WTC11 (cell line): ENCODE measurements around the gene TSPAN17.

Source experiments
- CTCF ChIP-seq: fragments of 200-600 bp; IDR thresholded peaks from 2 replicates; pipeline ENCODE4 v1.8.0; 2022; ENCODE audit warnings: antibody characterized with exemption
- E2F5 ChIP-seq: sonication (generic); formaldehyde crosslinking; IDR thresholded peaks from 2 replicates; pipeline ENCODE4 v1.8.1; 2022; ENCODE audit warnings: mild to moderate bottlenecking, moderate library complexity, missing genetic modification reagents
- FOXJ3 ChIP-seq: sonication (generic); formaldehyde crosslinking; IDR thresholded peaks from 2 replicates; pipeline ENCODE4 v1.9.0; 2021; ENCODE audit warnings: missing genetic modification reagents, mild to moderate bottlenecking, borderline replicate concordance
- MAX ChIP-seq: sonication (generic); formaldehyde crosslinking; IDR thresholded peaks from 2 replicates; pipeline ENCODE4 v1.8.0; 2022; ENCODE audit warnings: mild to moderate bottlenecking, missing genetic modification reagents
- NR2C2 ChIP-seq: sonication (generic); formaldehyde crosslinking; IDR thresholded peaks from 2 replicates; pipeline ENCODE4 v1.8.0; 2022; ENCODE audit warnings: mild to moderate bottlenecking, missing genetic modification reagents
- PRDM15 ChIP-seq: sonication (generic); formaldehyde crosslinking; IDR thresholded peaks from 2 replicates; pipeline ENCODE4 v1.8.0; 2022; ENCODE audit warnings: missing genetic modification reagents
- RELA ChIP-seq: sonication (generic); formaldehyde crosslinking; IDR thresholded peaks from 2 replicates; pipeline ENCODE4 v1.8.1; 2022; ENCODE audit warnings: missing genetic modification reagents, mild to moderate bottlenecking, borderline replicate concordance
- SMAD3 ChIP-seq: sonication (generic); formaldehyde crosslinking; IDR thresholded peaks from 2 replicates; pipeline ENCODE4 v1.8.0; 2022; ENCODE audit warnings: missing genetic modification reagents, mild to moderate bottlenecking, borderline replicate concordance
- ZNF232 ChIP-seq: sonication (generic); formaldehyde crosslinking; IDR thresholded peaks from 2 replicates; pipeline ENCODE4 v1.8.0; 2022; ENCODE audit warnings: mild to moderate bottlenecking, missing genetic modification reagents
- ZNF512 ChIP-seq: sonication (generic); formaldehyde crosslinking; IDR thresholded peaks from 2 replicates; pipeline ENCODE4 v1.8.1; 2022; ENCODE audit warnings: missing genetic modification reagents, borderline replicate concordance
- ZSCAN18 ChIP-seq: fragments of 250-450 bp; sonication (Bioruptor Pico); IDR thresholded peaks from 2 replicates; pipeline ENCODE4 v2.1.2; 2022; ENCODE audit warnings: mild to moderate bottlenecking, moderate library complexity
- TF ChIP-seq, protein P1 (sequence below): sonication (generic); formaldehyde crosslinking; IDR thresholded peaks from 2 replicates; pipeline ENCODE4 v1.8.1; 2023; ENCODE audit warnings: mild to moderate bottlenecking, missing genetic modification reagents, moderate library complexity
- TF ChIP-seq, protein P2 (sequence below): sonication (generic); formaldehyde crosslinking; IDR thresholded peaks from 2 replicates; pipeline ENCODE4 v1.8.1; 2023; ENCODE audit warnings: mild to moderate bottlenecking, moderate library complexity, missing genetic modification reagents

DNA sequence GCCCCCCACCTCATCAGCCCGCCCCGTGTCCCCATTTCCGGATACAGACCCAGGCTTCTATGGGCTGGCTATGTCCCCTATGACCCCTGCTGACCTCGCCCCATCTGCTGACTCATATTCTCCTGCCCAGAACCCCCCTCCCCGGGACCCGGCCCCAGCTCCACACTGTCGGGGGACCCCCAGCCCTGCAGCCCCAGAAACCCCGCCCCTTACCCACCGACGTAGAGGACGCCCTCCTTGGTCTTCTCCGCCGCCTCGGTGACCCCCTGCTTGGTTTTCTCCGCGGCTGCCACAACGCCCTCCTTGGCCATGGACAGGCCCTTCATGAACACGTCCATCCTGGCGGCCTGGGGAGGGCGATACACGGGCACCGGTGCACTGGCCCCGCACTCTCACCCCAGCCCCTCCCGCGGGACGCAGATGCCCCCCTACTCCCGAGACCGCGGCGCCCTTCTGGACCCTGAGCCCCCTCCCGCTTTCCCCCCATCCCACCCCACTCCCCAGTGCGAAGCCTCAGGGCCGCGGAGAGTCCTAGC lies 17.9 kb upstream of the TSPAN17 start:
- TF ChIP-seq, protein P1, sequence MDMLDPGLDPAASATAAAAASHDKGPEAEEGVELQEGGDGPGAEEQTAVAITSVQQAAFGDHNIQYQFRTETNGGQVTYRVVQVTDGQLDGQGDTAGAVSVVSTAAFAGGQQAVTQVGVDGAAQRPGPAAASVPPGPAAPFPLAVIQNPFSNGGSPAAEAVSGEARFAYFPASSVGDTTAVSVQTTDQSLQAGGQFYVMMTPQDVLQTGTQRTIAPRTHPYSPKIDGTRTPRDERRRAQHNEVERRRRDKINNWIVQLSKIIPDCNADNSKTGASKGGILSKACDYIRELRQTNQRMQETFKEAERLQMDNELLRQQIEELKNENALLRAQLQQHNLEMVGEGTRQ (CRISPR knock-in tag) = no peak
- TF ChIP-seq CTCF (no peak), SMAD3 (CRISPR knock-in tag) (no peak), ZNF232 (CRISPR knock-in tag) (no peak), FOXJ3 (CRISPR knock-in tag) (no peak), PRDM15 (CRISPR knock-in tag) (no peak), MAX (CRISPR knock-in tag) (no peak), RELA (CRISPR knock-in tag) (no peak), ZNF512 (CRISPR knock-in tag) (no peak), NR2C2 (no peak), ZSCAN18 (CRISPR knock-in tag) (no peak), E2F5 (CRISPR knock-in tag) (no peak)
- TF ChIP-seq, protein P2, sequence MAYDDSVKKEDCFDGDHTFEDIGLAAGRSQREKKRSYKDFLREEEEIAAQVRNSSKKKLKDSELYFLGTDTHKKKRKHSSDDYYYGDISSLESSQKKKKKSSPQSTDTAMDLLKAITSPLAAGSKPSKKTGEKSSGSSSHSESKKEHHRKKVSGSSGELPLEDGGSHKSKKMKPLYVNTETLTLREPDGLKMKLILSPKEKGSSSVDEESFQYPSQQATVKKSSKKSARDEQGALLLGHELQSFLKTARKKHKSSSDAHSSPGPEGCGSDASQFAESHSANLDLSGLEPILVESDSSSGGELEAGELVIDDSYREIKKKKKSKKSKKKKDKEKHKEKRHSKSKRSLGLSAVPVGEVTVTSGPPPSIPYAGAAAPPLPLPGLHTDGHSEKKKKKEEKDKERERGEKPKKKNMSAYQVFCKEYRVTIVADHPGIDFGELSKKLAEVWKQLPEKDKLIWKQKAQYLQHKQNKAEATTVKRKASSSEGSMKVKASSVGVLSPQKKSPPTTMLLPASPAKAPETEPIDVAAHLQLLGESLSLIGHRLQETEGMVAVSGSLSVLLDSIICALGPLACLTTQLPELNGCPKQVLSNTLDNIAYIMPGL (CRISPR knock-in tag) = no peak
